Suprapubic skin (tissue), 3 donors: ENCODE results near the gene ATG4D.

Experiments used
- CTCF ChIP-seq, 2 donors: fragments of 200-600 bp in 1 of 2; fragments of 450-650 bp in 1 of 2; sonication (generic) in 1 of 2; IDR thresholded peaks; one replicate each; pipeline ENCODE4 v1.5.1; 2016 to 2019; ENCODE audit warnings: antibody characterized with exemption in 2 of 2, mild to moderate bottlenecking in 1 of 2, moderate library complexity in 1 of 2
- EP300 ChIP-seq: sonication (generic); formaldehyde crosslinking; IDR thresholded peaks from one replicate; pipeline ENCODE4 v1.6.1; 2017; ENCODE audit warnings: antibody characterized with exemption
- POLR2A ChIP-seq, 2 donors: fragments of 450-650 bp; IDR thresholded peaks; one replicate each; pipeline ENCODE4 v1.6.1; 2017; ENCODE audit warnings: antibody characterized with exemption in 2 of 2, mild to moderate bottlenecking in 2 of 2, moderate library complexity in 2 of 2

- TF ChIP-seq POLR2A (IDR thresholded peaks at IDR 0.05) (no peak), CTCF (IDR thresholded peaks at IDR 0.05) (no peak), EP300 (no peak)
These were observed 39.5 kb downstream of the ATG4D start for GRCh38 chr19:10583036-10583776.
